CD4-positive, alpha-beta T cell treated with Interleukin-15 for 4 hours (primary cell): ENCODE results near the gene ABCC6.
"Not testable (repeated sequence)": the region's sequence is repeated elsewhere in the genome, so short reads cannot be mapped to it uniquely, and the experiment has no call there.

Source experiments
- DNase-seq: peaks from one replicate; pipeline ENCODE4 v3.0.0-alpha.2; 2020; ENCODE audit warnings: low spot score

ABCC6 gene

GRCh38 chr16:16223662-16224241 is 458 bp upstream of the ABCC6 start:
- DNase-seq, result not testable (repeated sequence)

GRCh38 chr16:16221382-16221781 is 1.9 kb downstream of the ABCC6 start:
- DNase-seq, result not testable (repeated sequence)

GRCh38 chr16:16220449-16220848 is 2.8 kb downstream of the ABCC6 start:
- DNase-seq, result not testable (repeated sequence)

GRCh38 chr16:16218787-16219186 is 4.5 kb downstream of the ABCC6 start:
- DNase-seq, result not testable (repeated sequence)

- DNase-seq, result not testable (repeated sequence)
These were observed 4.9 kb downstream of the ABCC6 start for GRCh38 chr16:16218349-16218748.

- DNase-seq, result not testable (repeated sequence)
These were observed 9.4 kb downstream of the ABCC6 start for GRCh38 chr16:16213863-16214293.

- not testable (repeated sequence) for DNase-seq
These were observed 11.9 kb downstream of the ABCC6 start for GRCh38 chr16:16211404-16211803.

- not testable (repeated sequence) for DNase-seq
These were observed 14.8 kb downstream of the ABCC6 start for GRCh38 chr16:16208461-16208860.

GRCh38 chr16:16207787-16208334 is 15.4 kb downstream of the ABCC6 start:
- not testable (repeated sequence) for DNase-seq

GRCh38 chr16:16207097-16207786 is 16.1 kb downstream of the ABCC6 start:
- not testable (repeated sequence) for DNase-seq

- DNase-seq, result not testable (repeated sequence)
These were observed 17.4 kb downstream of the ABCC6 start for GRCh38 chr16:16205864-16206263.

- DNase-seq, result not testable (repeated sequence)
These were observed 18.7 kb downstream of the ABCC6 start for GRCh38 chr16:16204552-16204951.

GRCh38 chr16:16203494-16203893 is 19.8 kb downstream of the ABCC6 start:
- not testable (repeated sequence) for DNase-seq

- DNase-seq, result peak; percentile 36
These were observed 20.7 kb downstream of the ABCC6 start for GRCh38 chr16:16202400-16203143.

GRCh38 chr16:16201880-16202279 is 21.4 kb downstream of the ABCC6 start:
- DNase-seq, result not testable (repeated sequence)

- not testable (repeated sequence) for DNase-seq
These were observed 22.9 kb downstream of the ABCC6 start for GRCh38 chr16:16200391-16200790.

- not testable (repeated sequence) for DNase-seq
These were observed 23.9 kb downstream of the ABCC6 start for GRCh38 chr16:16199428-16199827.

GRCh38 chr16:16197966-16198365 is 25.3 kb downstream of the ABCC6 start:
- no peak for DNase-seq

GRCh38 chr16:16197331-16197730 is 26.0 kb downstream of the ABCC6 start:
- no peak for DNase-seq

- DNase-seq, result no peak
These were observed 27.2 kb downstream of the ABCC6 start for GRCh38 chr16:16196099-16196498.

- DNase-seq, result no peak
These were observed 31.7 kb downstream of the ABCC6 start for GRCh38 chr16:16191493-16192167.

GRCh38 chr16:16190966-16191365 is 32.3 kb downstream of the ABCC6 start:
- DNase-seq, result not testable (repeated sequence)
